Measurements from ENCODE around the gene ALKBH8.

DNA sequence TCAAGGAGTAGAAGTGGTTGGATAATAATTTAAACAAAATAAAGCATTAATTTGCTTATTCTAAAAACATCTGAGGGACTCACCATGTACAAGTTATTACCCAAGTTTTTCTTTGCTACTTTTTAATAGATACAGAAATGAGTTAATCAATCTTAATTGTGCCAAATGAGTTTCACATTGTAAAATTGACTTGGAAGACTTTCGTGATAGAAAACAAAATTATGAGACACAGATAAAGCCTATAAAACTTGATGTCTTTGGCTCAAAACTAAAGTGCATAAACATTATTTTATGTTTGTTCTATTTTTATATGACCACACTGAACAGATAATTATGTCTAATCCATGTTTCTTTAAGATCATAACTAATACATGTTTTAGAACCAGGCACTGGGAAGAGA lies 97.8 kb downstream of the ALKBH8 start:
- no peak for TF ChIP-seq CTCF (conservative IDR thresholded peaks at IDR 0.05; ENCODE audit: low read depth, low read length)
- TF ChIP-seq CEBPB (IDR thresholded peaks at IDR 0.05; ENCODE audit: low read depth, low read length): no peak
